Stimulated activated CD8-positive, alpha-beta memory T cell treated with anti-CD3 and anti-CD28 coated beads, Interleukin-4, amount 100 ng/mL, for 1 hour (primary cell): ENCODE measurements around the gene LTBP2.

Experiments
- DNase-seq, 2 donors: peaks; one replicate each; pipeline ENCODE4 v3.0.0-alpha.2; 2020; ENCODE audit warnings: low read depth in 2 of 2, low spot score in 1 of 2

The LTBP2 gene

DNA sequence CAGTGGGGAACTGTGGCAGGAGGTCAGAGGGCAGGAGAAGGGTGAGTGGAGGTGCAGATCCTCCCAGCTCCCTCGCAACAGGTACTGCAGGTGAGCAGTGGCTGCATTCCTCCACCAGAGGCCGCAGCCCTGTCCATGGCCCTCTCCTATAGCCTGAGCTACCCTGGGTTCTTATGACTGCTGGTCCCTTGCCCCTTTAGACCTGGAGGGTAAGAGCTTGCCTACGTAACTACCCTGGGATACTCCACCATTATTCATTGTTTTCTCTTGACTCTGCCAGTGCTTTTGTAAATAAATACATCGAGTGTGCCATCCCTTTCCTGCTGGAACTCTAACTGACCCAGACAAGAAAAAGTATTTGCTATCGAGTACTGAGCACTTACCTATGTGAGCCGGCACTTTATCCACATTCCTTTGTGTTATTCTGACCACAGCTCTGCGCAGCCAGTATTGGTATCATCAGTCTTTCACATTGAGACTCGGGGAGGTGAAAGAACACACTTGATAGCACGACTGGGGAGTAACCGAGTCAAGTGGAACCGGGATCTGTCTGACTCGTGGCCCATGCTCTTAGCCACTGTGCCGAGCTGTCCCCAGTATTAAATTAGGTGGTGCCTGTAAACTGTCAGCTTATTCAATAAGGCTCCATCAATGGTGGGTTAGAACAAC, 38.5 kb downstream of the LTBP2 start:
- no peak for DNase-seq

DNA sequence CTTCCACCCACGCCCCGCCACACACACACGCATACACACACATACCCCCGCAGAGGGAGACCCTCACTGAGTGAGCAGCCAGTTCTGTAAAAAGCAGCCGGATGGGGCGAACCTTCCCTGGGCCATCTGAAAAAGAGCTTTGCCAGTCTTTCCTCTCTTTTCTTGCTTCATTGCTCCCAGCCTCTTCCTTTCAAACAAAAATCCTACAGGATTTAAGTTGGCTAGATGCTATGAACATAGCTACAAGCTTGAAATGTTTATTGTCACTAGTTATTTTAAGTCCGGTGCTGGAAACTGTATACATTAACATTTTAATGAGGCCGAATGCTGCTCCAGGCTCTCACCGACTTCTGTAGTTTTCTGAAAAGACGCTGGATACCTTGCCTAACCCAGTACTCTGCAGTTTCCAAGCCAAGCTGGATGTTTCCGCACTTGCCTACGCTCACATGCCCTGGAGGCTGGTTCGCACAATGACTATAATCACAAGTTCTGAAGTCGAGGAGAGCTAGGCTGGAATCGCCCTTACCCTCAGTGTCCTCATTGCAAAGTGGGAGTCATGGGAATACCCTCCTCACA, 39.2 kb downstream of the LTBP2 start:
- DNase-seq: no peak

DNA sequence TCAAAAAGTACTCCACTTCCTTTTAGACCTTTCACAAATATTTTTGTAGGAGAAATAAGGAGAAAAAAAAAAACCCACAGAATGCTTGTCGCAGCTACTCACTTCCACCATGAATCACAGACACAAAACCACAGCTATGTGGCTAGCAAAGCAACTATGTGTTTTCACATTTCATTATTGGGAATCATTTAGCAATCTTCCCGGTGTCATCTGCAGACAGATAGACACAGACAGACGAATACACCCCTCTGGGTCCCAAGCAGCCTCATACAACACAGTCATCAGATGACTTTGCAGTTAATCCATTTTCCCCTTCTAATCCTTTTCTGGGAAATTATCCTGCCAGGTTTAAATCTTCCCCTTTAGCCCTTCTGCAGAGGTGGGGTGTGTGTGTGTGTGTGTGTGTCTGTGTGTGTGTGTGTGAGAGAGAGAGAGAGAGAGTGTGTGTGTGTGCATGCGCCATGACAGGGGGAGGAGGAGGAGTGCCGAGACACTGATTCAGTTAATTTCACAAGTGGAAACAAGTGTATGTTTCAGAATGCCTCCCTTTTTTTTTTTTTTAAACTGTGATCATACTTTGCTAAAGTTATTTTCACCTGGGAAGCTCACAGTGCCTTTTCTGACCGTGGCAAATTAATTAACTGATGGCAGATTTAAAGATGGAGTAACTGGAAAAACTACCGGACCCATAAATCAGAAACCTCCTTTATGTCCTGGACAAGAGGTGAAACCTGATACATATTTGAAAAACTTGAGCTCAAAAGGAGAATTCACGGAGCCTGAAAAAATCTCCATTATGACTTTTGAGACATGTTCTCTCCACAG, 39.9 kb downstream of the LTBP2 start:
- no peak for DNase-seq

DNA sequence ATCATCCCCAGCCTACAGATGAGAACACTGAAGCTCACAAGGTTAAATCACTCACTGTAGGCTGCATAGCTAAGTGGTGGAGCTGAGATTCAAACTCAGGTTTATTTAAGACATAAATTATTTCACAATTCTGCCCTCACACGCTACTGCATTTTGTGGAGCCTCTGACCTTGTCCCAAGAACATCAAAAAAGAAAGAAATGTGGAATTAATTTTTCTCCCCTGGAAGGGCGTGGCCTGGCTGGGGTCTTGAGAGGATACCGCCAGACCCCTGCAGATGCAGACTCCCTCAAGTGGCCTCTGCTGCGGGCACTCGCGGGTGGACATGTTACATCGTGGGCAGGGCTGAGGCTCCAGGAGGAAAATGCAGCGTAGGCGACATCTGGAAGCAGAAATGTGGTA, 40.6 kb downstream of the LTBP2 start:
- DNase-seq: no peak

DNA sequence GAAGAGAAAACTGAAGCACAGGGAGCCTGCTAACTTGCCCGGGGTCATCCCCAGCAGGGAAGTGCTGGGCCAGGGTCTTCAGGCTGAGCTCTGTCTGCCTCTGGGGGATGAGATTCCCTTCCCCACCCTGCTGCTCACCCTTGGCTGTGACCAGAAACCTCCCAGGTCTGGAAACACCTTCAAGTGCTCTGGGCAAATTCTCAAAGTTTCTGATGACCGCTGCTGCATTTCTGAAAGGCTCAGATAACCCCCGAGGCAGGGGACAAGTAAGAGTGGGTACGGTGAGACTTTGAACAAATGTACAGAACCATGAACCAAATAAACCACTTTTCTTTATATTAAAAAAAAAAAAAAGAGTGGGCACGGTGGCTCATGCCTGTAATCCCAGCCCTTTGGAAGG, 41.3 kb downstream of the LTBP2 start:
- DNase-seq: no peak

DNA sequence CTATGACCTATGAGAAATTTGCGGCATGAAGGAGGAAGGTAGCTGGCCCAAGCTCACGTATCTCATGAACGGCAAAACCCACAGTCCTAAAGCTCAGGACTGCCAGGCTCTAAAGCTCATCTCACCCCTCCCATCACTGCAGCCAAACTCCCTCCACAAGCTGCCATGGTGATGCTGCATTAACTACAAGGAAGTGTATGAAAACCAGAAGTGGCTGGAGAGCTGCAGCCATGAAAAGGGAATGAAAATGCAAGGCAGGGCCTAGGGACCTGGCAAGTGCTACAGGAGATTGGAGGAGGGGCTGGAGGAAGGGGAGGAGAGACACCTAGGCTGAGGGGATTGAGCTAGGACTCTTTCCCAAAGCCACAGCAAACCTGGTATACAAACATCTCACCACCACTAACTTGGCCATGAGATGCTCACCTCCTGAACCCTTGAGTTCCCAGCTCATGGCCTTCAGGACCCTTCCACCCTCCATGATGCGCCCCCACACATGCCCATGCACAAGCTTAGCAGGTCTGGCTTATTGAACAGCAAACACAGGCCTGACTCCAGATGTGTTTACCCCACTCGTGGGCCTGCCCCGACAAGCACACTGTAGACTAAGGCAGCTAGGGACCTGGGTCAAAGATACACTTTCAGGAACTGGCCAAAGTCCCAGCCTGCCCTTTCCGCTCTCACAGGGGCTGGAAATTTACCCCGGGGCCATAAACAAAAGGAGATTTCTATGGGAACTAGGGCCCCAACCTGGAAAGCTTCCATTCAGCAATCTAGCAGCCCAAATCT, 42.0 kb downstream of the LTBP2 start:
- no peak for DNase-seq

DNA sequence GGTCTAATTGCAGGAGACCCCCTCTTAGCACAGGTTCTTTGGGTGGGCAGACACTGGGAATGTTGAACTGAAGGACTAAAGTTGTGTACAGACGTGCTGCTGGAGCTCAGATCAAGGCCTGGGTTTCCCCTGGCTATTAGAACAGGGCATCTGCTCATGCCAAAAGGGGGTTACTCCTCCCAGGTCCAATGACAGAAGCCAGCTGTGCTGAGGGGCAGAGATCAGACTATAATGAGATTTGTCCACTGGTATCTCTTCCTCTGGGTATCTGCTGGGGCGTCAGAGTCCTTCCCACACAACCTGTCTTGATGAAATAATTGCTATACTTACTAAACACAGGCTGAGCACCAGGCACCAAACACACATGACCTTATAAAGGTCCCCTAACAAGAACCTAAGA, 42.6 kb downstream of the LTBP2 start:
- DNase-seq: no peak

DNA sequence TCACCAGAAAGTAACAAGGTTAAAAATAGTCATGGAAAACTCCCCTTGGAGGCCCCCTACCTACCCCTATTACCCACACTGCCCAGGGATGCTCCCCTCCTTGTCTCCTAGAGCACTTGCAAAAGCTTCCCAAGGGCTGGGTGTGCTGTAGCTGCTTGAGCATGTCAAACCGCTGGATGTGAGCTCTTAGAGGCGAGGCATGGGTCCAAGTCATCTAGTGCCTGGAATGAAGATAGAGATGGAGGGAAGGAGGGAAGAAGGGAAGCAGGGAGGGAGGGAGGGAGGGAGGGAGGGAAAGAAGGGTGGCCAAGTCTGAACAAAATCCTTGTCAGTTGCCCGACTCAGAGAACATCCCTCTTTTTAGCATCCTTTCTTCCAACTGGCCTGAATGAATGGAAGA, 43.1 kb downstream of the LTBP2 start:
- no peak for DNase-seq

DNA sequence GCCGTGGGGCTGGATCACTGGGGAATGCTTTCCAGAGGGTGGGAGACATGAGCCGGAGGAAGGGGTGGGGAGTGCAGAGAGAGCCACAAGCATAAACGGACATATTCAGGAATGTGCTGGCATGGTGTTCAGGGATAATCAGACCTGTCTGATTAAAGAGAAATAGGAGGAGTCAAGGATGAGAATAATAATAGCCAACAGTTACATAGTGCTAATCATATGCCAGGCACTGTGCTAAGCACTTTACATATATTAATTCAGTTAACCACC, 43.7 kb downstream of the LTBP2 start:
- no peak for DNase-seq

DNA sequence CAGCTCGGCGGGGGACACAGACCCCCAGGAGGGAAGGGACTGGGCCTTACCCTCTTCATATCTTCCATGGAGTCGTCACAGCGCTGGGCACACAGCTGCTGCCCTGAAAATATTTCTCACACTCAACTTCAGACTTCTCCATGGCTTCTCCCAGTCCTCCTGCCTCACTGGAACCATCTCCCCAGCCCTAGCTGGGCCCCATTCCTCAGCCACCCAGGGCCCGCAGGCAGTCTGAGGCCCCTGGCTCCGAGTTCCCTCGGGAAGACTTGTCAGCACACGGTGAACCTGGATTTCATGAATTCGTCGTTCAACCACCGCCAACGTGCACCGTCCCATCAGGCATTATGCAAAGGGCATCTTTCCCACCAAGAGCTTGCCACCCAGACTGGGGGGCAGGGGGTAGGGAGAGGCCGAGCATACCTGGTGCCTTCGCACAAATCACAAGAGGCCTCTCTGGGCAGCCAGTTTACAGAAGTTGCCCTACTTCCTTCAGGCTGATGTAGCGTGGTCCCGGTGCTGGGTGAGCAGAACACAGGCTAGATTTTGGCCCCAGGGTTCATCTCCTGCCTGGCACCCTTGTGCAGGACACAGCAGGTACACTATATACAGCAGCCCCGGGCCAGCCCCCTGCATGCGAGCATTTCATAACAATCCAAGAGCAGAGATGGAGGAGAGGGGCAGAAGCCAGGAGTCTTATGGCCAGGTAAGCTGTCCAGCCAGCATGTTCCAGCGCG, 44.2 kb downstream of the LTBP2 start:
- no peak for DNase-seq

DNA sequence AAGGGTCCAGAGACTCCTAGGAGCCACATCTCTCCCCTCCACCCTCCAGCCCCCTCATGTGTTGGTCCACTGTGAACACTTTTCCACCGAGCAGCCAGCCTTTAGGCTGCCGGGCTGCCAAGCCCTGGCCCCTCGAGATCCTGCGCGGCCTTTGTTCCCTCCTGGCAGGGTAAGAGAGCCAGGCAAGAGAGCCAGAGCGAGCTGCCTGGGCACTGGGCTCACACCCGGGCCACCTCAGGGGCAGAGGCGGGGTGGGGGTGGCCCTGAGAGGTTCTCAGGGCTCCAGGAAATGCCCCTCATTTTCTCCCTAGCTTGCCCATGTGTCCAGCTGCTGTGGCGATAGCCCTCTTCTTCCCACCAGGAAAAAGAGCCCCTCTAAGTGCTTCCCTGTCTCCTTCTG, 44.8 kb downstream of the LTBP2 start:
- DNase-seq: no peak

DNA sequence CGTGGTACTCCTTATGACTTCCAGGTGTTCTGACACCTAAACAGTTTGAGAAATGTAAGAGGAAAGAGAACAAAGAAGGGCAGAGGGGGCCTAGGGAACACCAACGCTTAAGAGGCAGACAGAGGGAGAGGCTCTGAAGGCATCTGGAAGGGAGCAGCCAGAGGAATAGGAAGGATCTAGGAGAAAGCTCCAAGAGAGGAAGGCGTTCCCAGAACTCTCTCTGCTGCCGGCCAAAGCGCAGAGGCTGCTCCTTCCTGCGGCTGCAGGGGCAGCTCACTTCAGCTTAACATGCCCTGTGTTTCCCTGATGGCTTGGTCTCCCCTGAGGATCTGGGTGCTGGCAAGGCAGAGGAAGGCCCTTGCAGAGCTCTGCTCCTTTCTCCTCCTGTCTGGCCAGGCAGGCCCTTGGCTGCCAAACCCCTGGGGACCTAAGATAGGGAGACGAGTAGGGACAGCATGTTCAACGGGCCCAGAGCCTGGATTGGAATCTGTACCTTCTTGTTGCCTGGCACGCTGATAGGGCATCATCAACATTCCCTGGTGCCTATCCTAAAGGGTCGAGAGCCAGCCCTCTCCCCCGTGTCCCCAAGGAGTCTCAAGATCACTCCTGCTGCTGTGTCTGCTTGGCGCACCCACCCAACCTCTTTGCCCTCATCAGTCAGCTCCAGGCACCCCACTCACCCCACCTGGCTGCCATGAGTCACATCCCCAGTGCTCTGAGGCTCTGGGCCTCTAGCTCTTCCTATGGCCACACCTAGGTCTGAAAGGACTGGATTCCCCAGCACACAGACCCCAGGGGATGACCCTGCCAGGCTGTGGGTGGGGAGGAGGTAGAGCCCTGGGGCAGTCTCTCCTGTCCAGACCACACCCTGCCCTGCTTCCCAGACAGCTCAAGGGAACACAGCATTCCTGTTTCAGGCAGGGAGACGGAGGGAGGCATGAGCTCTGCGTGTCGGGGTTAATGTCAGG, 45.6 kb downstream of the LTBP2 start:
- no peak for DNase-seq

DNA sequence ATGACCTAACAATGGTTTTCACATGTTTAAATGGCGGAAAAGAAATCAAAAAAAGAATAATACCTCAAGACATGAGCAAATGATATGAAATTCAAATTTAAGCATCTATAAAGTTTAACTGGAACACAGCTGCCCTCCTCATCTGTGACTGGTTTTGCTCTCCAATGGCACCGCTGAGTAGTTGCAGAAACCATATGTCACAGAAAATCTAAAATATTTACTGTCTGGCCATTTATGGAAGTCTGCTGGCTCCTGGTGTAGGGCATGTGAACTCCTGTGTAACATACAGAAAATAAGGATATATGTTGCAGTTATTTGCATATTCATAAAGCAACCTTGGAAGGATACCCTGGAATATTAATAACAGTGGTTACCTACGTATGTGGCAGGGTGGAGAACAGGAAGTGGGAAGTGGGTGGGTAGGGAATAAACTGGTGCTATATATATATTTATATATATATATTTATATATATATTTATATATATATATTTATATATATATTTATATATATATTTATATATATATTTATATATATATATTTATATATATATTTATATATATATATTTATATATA, 48.4 kb downstream of the LTBP2 start:
- DNase-seq: no peak

DNA sequence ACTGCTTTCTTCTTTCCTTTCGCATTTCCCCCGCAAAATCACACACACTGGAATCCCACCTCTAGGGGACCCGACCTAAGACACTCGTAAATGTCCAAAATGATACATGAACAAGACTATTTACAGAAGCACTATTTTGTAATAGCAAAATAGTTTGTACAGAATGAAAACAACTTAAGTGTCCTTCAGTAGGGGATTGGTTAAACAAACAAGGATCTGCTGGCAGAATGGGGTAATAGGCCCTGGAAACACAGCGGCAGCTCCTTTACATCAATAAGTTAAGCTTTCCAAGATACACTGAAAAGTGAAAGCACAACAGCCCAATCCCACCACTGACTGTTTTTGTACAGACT, 48.8 kb downstream of the LTBP2 start:
- DNase-seq: no peak

DNA sequence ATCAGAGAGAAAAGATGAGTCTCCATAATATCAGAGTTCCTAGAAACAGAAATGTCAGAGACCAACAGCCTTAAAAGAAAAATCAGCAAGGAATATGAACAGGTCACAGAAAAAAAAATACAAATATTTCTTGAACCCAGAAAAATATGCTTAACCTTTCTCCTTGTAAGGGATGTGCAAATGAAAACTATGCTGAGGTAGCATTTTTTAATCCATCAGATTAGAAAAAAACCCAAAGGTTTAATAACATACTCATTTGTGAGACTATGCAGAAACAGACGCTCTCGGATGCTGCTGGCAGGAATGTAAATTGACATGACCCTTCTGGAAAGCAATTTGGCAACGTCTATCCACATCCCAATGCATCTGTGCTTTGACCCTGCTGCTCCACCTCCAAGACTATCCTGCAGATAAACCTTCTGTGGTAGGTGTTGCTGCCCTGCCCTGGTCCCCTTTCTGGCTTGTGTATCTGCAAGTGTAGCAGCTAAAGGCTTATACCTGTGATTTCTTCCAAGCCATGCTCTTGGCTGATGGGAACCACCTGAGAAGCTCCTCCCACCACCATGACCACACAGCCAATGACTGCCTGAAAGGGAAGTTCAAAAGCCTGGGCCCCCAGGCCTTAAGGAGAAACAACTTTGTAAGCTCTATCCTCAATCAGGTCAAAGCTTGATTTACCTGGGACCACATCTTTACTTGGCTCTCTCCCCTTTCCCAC, 49.4 kb downstream of the LTBP2 start:
- DNase-seq: no peak

DNA sequence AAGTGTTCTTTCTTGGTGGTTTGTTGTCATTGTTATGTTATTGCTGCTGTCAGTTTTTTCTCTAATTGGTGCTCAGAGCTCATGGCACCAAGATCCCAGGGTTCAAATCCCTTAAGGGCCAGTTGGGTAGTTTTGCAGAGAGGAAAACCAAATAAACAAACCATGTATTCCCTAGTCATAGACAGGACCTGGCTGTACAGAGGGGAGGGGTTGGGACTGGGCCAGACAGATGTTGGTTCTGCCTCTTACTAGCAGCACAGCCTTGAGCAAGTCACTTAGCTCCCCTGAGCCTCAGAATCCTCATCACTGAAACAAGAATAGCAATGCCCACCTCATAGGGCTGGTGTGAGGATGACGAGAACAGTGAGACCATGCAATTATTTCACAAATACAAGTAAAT, 53.4 kb downstream of the LTBP2 start:
- no peak for DNase-seq

DNA sequence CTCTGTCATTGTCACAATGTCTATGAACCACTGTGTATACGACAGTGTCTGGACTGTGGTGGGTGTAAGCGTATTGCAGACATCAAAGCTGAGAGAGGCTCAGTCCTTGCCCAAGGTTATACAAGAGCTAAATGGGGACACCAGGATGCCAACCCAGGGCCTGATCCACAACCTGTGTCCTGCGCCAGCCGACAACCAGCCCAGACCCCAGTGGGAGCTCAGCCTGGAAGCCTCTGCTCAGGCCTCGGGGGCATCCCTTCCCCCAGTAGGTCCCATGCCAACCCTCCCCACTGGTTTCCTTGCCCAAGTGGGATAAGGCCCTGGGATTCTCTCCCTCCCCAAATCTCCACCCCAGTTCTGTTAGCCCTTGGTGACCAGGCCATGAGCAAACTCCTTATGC, 54.3 kb downstream of the LTBP2 start:
- DNase-seq: no peak

DNA sequence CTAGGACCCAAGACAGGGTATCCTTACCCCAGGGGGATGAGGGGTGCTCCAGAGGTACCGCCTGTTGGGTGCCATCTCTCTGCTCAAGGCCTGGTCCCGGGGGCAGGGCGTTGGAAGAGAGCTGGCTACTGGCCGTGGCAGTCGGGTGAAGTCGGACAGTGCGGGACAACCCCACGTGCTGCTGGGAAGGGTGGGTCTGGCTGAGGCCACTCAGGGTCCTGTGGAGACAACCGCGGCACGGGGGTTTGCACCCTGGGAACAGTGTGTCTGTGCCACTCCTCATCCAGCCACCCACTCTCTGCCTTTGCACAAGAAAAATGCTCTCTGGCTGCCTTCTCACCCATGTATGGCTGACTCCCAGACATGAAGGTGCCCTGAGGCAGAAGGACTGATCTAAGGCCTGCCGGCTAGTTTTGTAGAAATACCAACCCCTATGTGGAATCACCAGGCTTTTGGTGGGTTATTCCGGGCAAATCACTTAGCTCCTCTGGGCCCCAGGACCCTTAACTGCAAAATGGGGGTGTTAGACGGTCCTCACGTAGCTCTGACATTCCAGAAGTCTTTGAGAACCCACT, 56.5 kb downstream of the LTBP2 start:
- no peak for DNase-seq
